Breast epithelium (tissue), 4 donors: ENCODE data around the gene MACROD2. TPM values are rescaled to one million over a fixed set of nuclear protein-coding genes. Genes with fewer than 3 reads are reported as not detected.

Source experiments
- DNase-seq, 2 donors: peaks; one replicate each; pipeline ENCODE4 v3.0.0-alpha.2; 2019; ENCODE audit warnings: low spot score in 2 of 2
- H3K27ac ChIP-seq, 2 donors: fragments of 200-600 bp; sonication (generic) in 1 of 2; one replicate each; pipeline ENCODE4 v1.5.1; 2016 to 2019; ENCODE audit warnings: mild to moderate bottlenecking in 1 of 2
- H3K27me3 ChIP-seq, 2 donors: fragments of 200-600 bp; sonication (generic) in 1 of 2; one replicate each; pipeline versions ENCODE4 v1.5.1 to v1.6.0; 2017 to 2019; ENCODE audit warnings: control low read depth in 1 of 2, mild to moderate bottlenecking in 1 of 2
- H3K36me3 ChIP-seq: fragments of 200-600 bp; one replicate; pipeline ENCODE4 v1.5.1; 2019
- H3K4me1 ChIP-seq, 2 donors: fragments of 200-600 bp; sonication (generic); one replicate each; pipeline ENCODE4 v1.5.1; 2016 to 2019; ENCODE audit warnings: control low read depth in 1 of 2
- H3K4me3 ChIP-seq, 3 donors: fragments of 200-600 bp; sonication (generic); 1 replicate in 2 of 3; 2 replicates in 1 of 3; pipeline ENCODE4 v1.5.1; 2016 to 2019; ENCODE audit warnings: mild to moderate bottlenecking in 3 of 3, moderate library complexity in 2 of 3
- H3K9me3 ChIP-seq, 2 donors: fragments of 200-600 bp; sonication (generic) in 1 of 2; one replicate each; pipeline ENCODE4 v1.5.1; 2016 to 2019; ENCODE audit warnings: control low read depth in 1 of 2
- CTCF ChIP-seq, 3 donors: fragments of 450-650 bp; IDR thresholded peaks; one replicate each; pipeline ENCODE4 v1.5.1; 2016 to 2017; ENCODE audit warnings: antibody characterized with exemption in 3 of 3, mild to moderate bottlenecking in 3 of 3, moderate library complexity in 3 of 3
- POLR2A ChIP-seq: fragments of 450-650 bp; IDR thresholded peaks from one replicate; pipeline ENCODE4 v1.6.1; 2016; ENCODE audit warnings: antibody characterized with exemption, mild to moderate bottlenecking, moderate library complexity
- POLR2AphosphoS5 ChIP-seq, 3 donors: sonication (generic); formaldehyde crosslinking; IDR thresholded peaks; one replicate each; pipeline ENCODE4 v1.6.1; 2017; ENCODE audit warnings: antibody characterized with exemption in 3 of 3
- intact Hi-C: fragments of 100-400 bp; cut with DNase I; formaldehyde crosslinking; loops from one replicate; pipeline ENCODE4 v1.15.1; 2023; ENCODE audit warnings: low total_unique reads
- total RNA-seq, 3 donors: library from RNA; depleted of rRNA; stranded (reverse); fragments of >200 nt; gene quantifications; one replicate each; pipeline ENCODE4 v1.1.0, GENCODE V29; 2016

Gene MACROD2
- total RNA-seq, 3 donors from 2014 or later: 6.7 to 26.8 (median 8.8) TPM

DNA sequence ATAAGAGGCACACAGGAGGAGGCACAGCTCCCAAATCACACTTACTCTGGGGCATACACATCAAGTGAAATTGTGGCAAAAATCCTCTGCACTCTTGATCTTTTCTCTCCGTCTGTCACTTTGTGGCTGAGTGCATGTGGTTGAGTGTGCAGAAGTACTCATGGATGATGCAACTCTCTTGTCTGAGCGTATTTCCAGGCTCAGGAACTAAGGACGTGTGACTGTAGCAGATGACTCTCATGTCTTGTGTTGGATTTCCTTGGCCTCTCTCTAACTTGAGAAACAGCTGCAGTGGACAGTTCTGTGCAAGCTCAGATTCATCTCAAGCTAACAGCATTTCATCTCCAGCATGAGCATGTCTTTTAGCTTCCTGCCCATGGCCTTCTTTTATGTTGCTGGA lies 587.5 kb downstream of the MACROD2 start:
- Histone ChIP-seq H3K36me3 (no peaks in the 10 kb centered on the region), H3K4me1 (no peaks in the 10 kb centered on the region), H3K4me3 (no peak overlapping the region), H3K27ac (no peak overlapping the region), H3K9me3 (no peaks in the 10 kb centered on the region), H3K27me3 (no peaks in the 10 kb centered on the region)
- intact Hi-C loops: no loop called here
- no peak for DNase-seq
- no peak for TF ChIP-seq POLR2AphosphoS5 (IDR thresholded peaks at IDR 0.05)

- H3K27me3 ChIP-seq: no peaks in the 10 kb centered on the region
- TF ChIP-seq POLR2AphosphoS5 (IDR thresholded peaks at IDR 0.05) (no peak), CTCF (IDR thresholded peaks at IDR 0.05) (no peak), POLR2A (no peak)
- H3K9me3 ChIP-seq: no peaks in the 10 kb centered on the region
- DNase-seq: no peak
- intact Hi-C loops: no loop called here
- no peak overlapping the region for H3K4me3 ChIP-seq
- no peaks in the 10 kb centered on the region for H3K4me1 ChIP-seq
- no peak overlapping the region for H3K27ac ChIP-seq
- H3K36me3 ChIP-seq: no peaks in the 10 kb centered on the region
Measured at GRCh38 chr20:14583413-14583812, 588.1 kb downstream of the MACROD2 start.

DNA sequence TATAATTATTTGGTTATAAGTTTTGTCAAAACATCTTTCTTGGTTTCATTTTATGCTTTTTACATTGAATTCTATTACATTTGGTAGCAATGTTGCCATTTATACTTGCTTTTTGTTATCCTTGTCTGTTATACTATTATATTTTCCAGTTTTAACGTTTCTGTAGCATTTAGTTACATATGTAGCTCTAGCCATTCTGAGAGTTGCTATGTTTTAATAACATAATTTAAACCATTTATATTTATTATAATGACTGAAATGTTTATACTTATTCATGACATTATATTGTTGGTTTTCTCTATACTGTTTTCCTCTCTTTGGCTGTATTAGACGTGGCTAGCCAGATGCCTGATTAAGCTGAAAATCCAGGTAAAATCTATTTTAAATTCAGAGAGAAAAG lies 594.1 kb downstream of the MACROD2 start:
- Histone ChIP-seq H3K9me3 (peaks cover 0 to 7% of the 10 kb centered on the region in 2 donors), H3K27me3 (no peaks in the 10 kb centered on the region), H3K27ac (no peak overlapping the region), H3K4me1 (no peaks in the 10 kb centered on the region), H3K36me3 (no peaks in the 10 kb centered on the region), H3K4me3 (no peak overlapping the region)
- DNase-seq: no peak
- intact Hi-C loops: no loop called here
- TF ChIP-seq CTCF (IDR thresholded peaks at IDR 0.05) (no peak), POLR2AphosphoS5 (IDR thresholded peaks at IDR 0.05) (no peak), POLR2A (no peak)

DNA sequence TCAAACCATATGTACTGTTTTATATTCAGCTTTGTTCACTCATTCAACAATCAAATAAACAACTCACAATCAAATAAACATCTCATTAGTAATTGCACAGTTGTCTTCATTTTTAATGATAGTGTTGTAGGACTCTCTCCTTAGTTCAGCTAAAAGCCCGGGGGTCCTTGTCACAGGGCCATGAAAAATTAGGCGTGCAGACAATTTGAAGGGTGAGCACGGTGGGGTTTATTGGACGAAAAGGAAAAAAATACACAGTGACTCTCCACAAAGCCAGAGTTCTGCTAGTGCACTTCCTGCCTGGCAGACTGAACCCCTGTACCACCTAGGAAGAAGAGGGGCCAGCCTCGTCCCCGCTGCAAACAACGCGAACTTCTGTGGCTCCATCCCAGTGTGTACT lies 599.7 kb downstream of the MACROD2 start:
- intact Hi-C loops: no loop called here
- DNase-seq: no peak

DNA sequence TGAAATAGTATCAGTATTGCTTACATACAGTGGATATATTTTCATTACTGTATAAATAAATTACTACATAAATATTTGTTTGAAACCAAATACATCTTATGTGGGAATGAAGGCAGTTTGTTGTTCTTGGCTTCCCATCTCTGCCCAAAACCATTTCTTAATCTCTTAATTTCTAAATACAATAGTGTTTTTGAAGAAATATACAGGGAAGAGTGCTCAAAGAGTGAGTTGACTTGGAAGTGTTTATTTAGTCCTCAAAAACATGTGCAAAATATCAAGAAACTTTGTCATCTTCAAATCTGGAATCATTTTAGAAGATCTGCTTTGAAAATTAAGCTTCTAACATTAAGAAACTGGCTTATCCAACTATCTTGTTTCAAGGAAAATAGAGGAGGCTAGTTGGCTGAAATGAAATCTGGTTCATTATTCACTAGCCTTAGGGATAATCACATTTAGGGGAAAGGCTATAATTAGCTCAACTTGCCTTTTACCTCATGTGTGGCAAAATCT lies 601.9 kb downstream of the MACROD2 start:
- Histone ChIP-seq H3K27me3 (no peaks in the 10 kb centered on the region), H3K9me3 (no peaks in the 10 kb centered on the region), H3K36me3 (no peaks in the 10 kb centered on the region), H3K27ac (no peak overlapping the region), H3K4me1 (no peaks in the 10 kb centered on the region), H3K4me3 (no peak overlapping the region)
- intact Hi-C loops: no loop called here
- no peak for TF ChIP-seq POLR2AphosphoS5 (IDR thresholded peaks at IDR 0.05)
- no peak for TF ChIP-seq CTCF (IDR thresholded peaks at IDR 0.05)
- no peak for TF ChIP-seq POLR2A
- no peak for DNase-seq

More for the DNA sequence above, 599.7 kb downstream of the MACROD2 start:
- no peaks in the 10 kb centered on the region for H3K27me3 ChIP-seq
- no peaks in the 10 kb centered on the region for H3K4me1 ChIP-seq
- no peak for TF ChIP-seq POLR2A
- TF ChIP-seq POLR2AphosphoS5 (IDR thresholded peaks at IDR 0.05): no peak
- no peak for TF ChIP-seq CTCF (IDR thresholded peaks at IDR 0.05)
- no peaks in the 10 kb centered on the region for H3K9me3 ChIP-seq
- H3K4me3 ChIP-seq: no peak overlapping the region
- no peak overlapping the region for H3K27ac ChIP-seq
- no peaks in the 10 kb centered on the region for H3K36me3 ChIP-seq

DNA sequence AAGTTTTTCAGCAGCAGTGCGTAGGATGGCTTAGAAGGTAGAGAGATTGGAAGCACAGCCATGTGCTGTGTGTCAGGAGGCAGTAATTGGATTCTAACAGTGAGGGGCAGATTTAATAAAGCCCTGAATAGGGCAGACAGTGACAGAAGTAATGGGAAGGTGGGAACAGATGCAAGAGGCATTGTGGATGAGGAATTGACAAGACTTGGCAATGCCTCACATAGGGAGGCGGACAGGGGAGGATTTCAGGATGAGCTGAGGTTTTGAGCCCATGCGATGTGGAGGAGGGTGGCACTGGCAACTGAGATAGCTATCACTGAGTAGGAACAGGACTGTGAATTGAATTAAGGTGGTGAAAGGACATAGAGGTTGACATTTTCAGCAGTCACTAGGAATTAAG lies 604.3 kb downstream of the MACROD2 start:
- no peak overlapping the region for H3K27ac ChIP-seq
- H3K4me1 ChIP-seq: no peaks in the 10 kb centered on the region
- H3K4me3 ChIP-seq: no peak overlapping the region
- H3K27me3 ChIP-seq: no peaks in the 10 kb centered on the region
- TF ChIP-seq CTCF (IDR thresholded peaks at IDR 0.05) (no peak), POLR2A (no peak), POLR2AphosphoS5 (IDR thresholded peaks at IDR 0.05) (no peak)
- intact Hi-C loops: no loop called here
- DNase-seq: no peak
- H3K36me3 ChIP-seq: no peaks in the 10 kb centered on the region
- no peaks in the 10 kb centered on the region for H3K9me3 ChIP-seq
